Vagina (tissue), 2 donors: ENCODE measurements around the gene TTC4.

Source experiments
- POLR2A ChIP-seq, 2 donors: fragments of 450-650 bp; IDR thresholded peaks; one replicate each; pipeline ENCODE4 v1.6.1; 2017; ENCODE audit warnings: antibody characterized with exemption in 2 of 2, mild to moderate bottlenecking in 2 of 2, moderate library complexity in 2 of 2
- POLR2AphosphoS5 ChIP-seq, 2 donors: sonication (generic); formaldehyde crosslinking; IDR thresholded peaks; one replicate each; pipeline ENCODE4 v1.9.0; 2017; ENCODE audit warnings: antibody characterized with exemption in 2 of 2, mild to moderate bottlenecking in 2 of 2, low read depth in 1 of 2; ENCODE audit not compliant: insufficient read depth in 1 of 2
- TF ChIP-seq, protein P1 (sequence below), 3 experiments: fragments of 450-650 bp in 2 of 3; fragments of 200-600 bp in 1 of 3; sonication (generic) in 1 of 3; IDR thresholded peaks; one replicate each; pipeline ENCODE4 v1.5.1; 2017 to 2019; ENCODE audit warnings: antibody characterized with exemption in 3 of 3, mild to moderate bottlenecking in 2 of 3, moderate library complexity in 2 of 3

DNA sequence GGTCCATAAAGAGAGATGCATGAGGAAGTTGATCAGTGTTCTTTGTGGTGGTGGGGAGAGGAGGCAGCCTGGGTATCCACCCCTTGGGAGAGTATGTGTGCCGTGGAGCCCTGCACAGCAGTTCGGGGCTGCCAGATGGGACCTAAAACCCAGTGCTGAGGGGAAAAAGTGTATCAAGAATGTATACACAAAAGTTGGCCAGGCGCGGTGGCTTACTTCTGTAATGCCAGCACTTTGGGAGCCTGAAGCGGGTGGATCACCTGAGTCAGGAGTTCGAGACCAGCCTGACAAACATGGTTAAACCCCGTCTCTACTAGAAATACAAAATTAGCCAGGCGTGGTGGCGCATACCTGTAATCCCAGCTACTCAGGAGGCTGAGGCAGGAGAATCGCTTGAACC, 4.1 kb upstream of the TTC4 start:
- TF ChIP-seq, protein P1, sequence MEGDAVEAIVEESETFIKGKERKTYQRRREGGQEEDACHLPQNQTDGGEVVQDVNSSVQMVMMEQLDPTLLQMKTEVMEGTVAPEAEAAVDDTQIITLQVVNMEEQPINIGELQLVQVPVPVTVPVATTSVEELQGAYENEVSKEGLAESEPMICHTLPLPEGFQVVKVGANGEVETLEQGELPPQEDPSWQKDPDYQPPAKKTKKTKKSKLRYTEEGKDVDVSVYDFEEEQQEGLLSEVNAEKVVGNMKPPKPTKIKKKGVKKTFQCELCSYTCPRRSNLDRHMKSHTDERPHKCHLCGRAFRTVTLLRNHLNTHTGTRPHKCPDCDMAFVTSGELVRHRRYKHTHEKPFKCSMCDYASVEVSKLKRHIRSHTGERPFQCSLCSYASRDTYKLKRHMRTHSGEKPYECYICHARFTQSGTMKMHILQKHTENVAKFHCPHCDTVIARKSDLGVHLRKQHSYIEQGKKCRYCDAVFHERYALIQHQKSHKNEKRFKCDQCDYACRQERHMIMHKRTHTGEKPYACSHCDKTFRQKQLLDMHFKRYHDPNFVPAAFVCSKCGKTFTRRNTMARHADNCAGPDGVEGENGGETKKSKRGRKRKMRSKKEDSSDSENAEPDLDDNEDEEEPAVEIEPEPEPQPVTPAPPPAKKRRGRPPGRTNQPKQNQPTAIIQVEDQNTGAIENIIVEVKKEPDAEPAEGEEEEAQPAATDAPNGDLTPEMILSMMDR (IDR thresholded peaks at IDR 0.05), result no peak
- TF ChIP-seq POLR2A (IDR thresholded peaks at IDR 0.05), result no peak
- no peak for TF ChIP-seq POLR2AphosphoS5 (IDR thresholded peaks at IDR 0.05; ENCODE audit: insufficient read depth in 1 of 2, low read depth in 1 of 2)
